ENCODE results near the gene RAPGEF2.
A peak's percentile ranks its signal among the peaks of the same experiment; 100 is the strongest.
"Not testable (repeated sequence)": the region's sequence is repeated elsewhere in the genome, so short reads cannot be mapped to it uniquely, and the experiment has no call there.

Gene RAPGEF2

GRCh38 chr4:159098482-159099127 is 4.3 kb upstream of the RAPGEF2 start:
- no peak for DNase-seq

GRCh38 chr4:159101988-159102621 is 774 bp upstream of the RAPGEF2 start:
- DNase-seq: no peak

- peak; percentile 18 for DNase-seq
Measured at GRCh38 chr4:159103384-159103990, 608 bp downstream of the RAPGEF2 start.

GRCh38 chr4:159104694-159105414 is 2.0 kb downstream of the RAPGEF2 start:
- no peak for DNase-seq

GRCh38 chr4:159105761-159106243 is 2.9 kb downstream of the RAPGEF2 start:
- DNase-seq: no peak

GRCh38 chr4:159106636-159107035 is 3.8 kb downstream of the RAPGEF2 start:
- DNase-seq: no peak

- DNase-seq: no peak
Measured at GRCh38 chr4:159107203-159107925, 4.5 kb downstream of the RAPGEF2 start.

- DNase-seq: no peak
Measured at GRCh38 chr4:159108124-159108523, 5.2 kb downstream of the RAPGEF2 start.

- no peak for DNase-seq
Measured at GRCh38 chr4:159110961-159111360, 8.1 kb downstream of the RAPGEF2 start.

GRCh38 chr4:159111416-159111815 is 8.5 kb downstream of the RAPGEF2 start:
- DNase-seq: no peak

GRCh38 chr4:159113366-159113765 is 10.5 kb downstream of the RAPGEF2 start:
- DNase-seq: not testable (repeated sequence)

- DNase-seq: not testable (repeated sequence)
Measured at GRCh38 chr4:159116098-159116497, 13.2 kb downstream of the RAPGEF2 start.

- not testable (repeated sequence) for DNase-seq
Measured at GRCh38 chr4:159116693-159117092, 13.8 kb downstream of the RAPGEF2 start.

GRCh38 chr4:159117564-159117963 is 14.7 kb downstream of the RAPGEF2 start:
- DNase-seq: no peak

- no peak for DNase-seq
Measured at GRCh38 chr4:159117968-159118367, 15.1 kb downstream of the RAPGEF2 start.

- no peak for DNase-seq
Measured at GRCh38 chr4:159121371-159121770, 18.5 kb downstream of the RAPGEF2 start.

GRCh38 chr4:159126716-159127115 is 23.8 kb downstream of the RAPGEF2 start:
- DNase-seq: no peak

- DNase-seq: no peak
Measured at GRCh38 chr4:159127745-159128518, 25.1 kb downstream of the RAPGEF2 start.

- no peak for DNase-seq
Measured at GRCh38 chr4:159129814-159130550, 27.1 kb downstream of the RAPGEF2 start.

GRCh38 chr4:159131564-159131963 is 28.7 kb downstream of the RAPGEF2 start:
- DNase-seq: no peak

GRCh38 chr4:159134429-159134828 is 31.6 kb downstream of the RAPGEF2 start:
- no peak for DNase-seq
